A549 (cell line): Measurements from ENCODE around the gene FN3KRP.

Experiments used
- BHLHE40 ChIP-seq: IDR thresholded peaks from 2 replicates; pipeline ENCODE4 v1.6.1; 2012; ENCODE audit warnings: low read depth, low read length, inconsistent platforms
- EP300 ChIP-seq, 2 experiments: fragments of >200 bp; sonication (Bioruptor Twin); formaldehyde crosslinking; IDR thresholded peaks; 2 replicates in 1 of 2; 3 replicates in 1 of 2; pipeline ENCODE4 v1.6.1; 2016 to 2017
- ZSCAN20 ChIP-seq: fragments of 250-450 bp; sonication (Bioruptor Pico); IDR thresholded peaks from 2 replicates; pipeline ENCODE4 v1.8.0; 2022; ENCODE audit warnings: mild to moderate bottlenecking, moderate library complexity

DNA sequence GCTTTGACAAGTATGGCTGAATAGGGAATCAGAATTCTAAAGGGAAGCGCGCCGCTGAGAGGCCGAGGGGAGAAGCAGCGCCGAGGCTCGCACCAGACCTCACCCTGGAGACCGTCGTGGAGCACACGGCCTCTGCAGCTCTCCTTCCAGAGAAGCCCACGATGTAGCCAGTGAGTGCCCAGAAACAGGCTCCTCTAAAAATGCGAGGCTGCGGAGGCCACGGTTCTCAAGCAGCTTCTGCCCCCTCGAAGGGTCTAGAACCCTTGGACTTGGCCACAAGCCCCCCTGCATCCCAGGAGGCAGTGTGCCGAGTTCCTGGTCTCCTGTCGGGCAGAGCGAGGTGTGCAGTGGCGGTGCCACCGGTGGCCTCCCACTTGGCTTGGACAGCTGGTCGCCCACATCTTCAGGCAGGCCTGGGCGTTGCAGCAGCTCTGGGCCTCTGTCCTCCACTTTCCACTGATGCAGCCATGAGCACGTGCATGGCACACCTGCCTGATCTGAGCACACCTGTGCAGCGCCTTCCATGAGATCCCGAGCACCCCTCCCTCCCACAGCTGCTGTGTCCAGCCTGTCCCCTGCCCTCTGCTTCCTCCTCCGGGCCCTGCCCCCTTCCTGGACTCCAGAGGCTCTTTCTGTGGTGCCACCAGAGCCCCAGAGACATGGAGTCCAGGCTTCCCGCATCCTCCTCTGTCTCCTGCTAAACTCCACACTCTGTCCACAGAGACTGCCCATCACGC, 49.4 kb upstream of the FN3KRP start:
- TF ChIP-seq EP300 (IDR thresholded peaks at IDR 0.05) = no peak
- TF ChIP-seq BHLHE40 = no peak
- TF ChIP-seq ZSCAN20 (CRISPR knock-in tag) = no peak
